ENCODE data around the gene ZFAND3. TPM values are rescaled to one million over a fixed set of nuclear protein-coding genes. Genes with fewer than 3 reads are reported as not detected.

Gene ZFAND3
- total RNA-seq, 1 experiment from 2014 or later: 47.2 TPM

- Histone ChIP-seq H3K4me1 (ENCODE audit: control insufficient read depth in 1 of 2, insufficient read depth in 2 of 2, low read length in 2 of 2) (no peaks in the 10 kb centered on the region), H3K4me2 (ENCODE audit: low read length) (no peak overlapping the region), H3K79me2 (ENCODE audit: insufficient read depth, low read length) (no peaks in the 10 kb centered on the region), H3K27me3 (ENCODE audit: insufficient read depth, low read length) (no peaks in the 10 kb centered on the region), H3K27ac (ENCODE audit: low read depth, low read length) (no peak overlapping the region), H3K9ac (ENCODE audit: low read length) (no peak overlapping the region), H3K9me2 (ENCODE audit: insufficient read depth) (no peaks in the 10 kb centered on the region), H3K36me3 (ENCODE audit: control insufficient read depth in 1 of 2, insufficient read depth in 2 of 2, low read length in 2 of 2) (no peaks in the 10 kb centered on the region), H2AFZ (ENCODE audit: low read depth, low read length, poor library complexity, severe bottlenecking) (no peak overlapping the region), H3K4me3 (replicated peaks in 1 of 2; ENCODE audit: low read depth in 1 of 2, low read length in 2 of 2) (no peak overlapping the region), H3K9me3 (ENCODE audit: control insufficient read depth in 1 of 2, insufficient read depth in 1 of 2, low read depth in 1 of 2, low read length in 2 of 2) (no peaks in the 10 kb centered on the region), H4K20me1 (ENCODE audit: insufficient read depth) (no peaks in the 10 kb centered on the region)
- ATAC-seq (no peak), DNase-seq (ENCODE audit: low read depth, low spot score) (no peak)
- ChIA-PET RAD21 (ENCODE audit: low non-redundant PET in 1 of 2, low total read pairs in 2 of 2, uncharacterized antibody in 2 of 2, unreplicated experiment in 2 of 2) (no interaction called here), CTCF (no interaction called here), POLR2A (no interaction called here)
- TF ChIP-seq TCF7L2 (IDR thresholded peaks at IDR 0.05; ENCODE audit: borderline replicate concordance, extremely low read depth, insufficient read depth, insufficient read length): no peak
- TF ChIP-seq REST (IDR thresholded peaks at IDR 0.05; ENCODE audit: low read depth): no peak
- TF ChIP-seq EGR1 (IDR thresholded peaks at IDR 0.05; ENCODE audit: low read depth): no peak
- no peak for TF ChIP-seq YY1 (IDR thresholded peaks at IDR 0.05; ENCODE audit: extremely low read depth, insufficient replicate concordance, low read depth, low read length)
- no peak for TF ChIP-seq SIN3A (IDR thresholded peaks at IDR 0.05; ENCODE audit: low read depth)
- no peak for TF ChIP-seq SP1 (IDR thresholded peaks at IDR 0.05; ENCODE audit: low read depth)
- no peak for TF ChIP-seq ATF3 (IDR thresholded peaks at IDR 0.05)
- TF ChIP-seq ZFX (IDR thresholded peaks at IDR 0.05): no peak
- no peak for TF ChIP-seq JUND (IDR thresholded peaks at IDR 0.05)
- no peak for TF ChIP-seq EZH2phosphoT487 (IDR thresholded peaks at IDR 0.05; ENCODE audit: borderline replicate concordance)
- TF ChIP-seq ZBTB33 (IDR thresholded peaks at IDR 0.05; ENCODE audit: extremely low read depth, insufficient replicate concordance, low read length): no peak
- TF ChIP-seq POLR2AphosphoS5 (IDR thresholded peaks at IDR 0.05; ENCODE audit: low read depth, low read length): no peak
- TF ChIP-seq MAX (IDR thresholded peaks at IDR 0.05): no peak
- TF ChIP-seq RAD21 (IDR thresholded peaks at IDR 0.05; ENCODE audit: low read depth): no peak
- TF ChIP-seq EZH2 (IDR thresholded peaks at IDR 0.05): no peak
- no peak for TF ChIP-seq CBX3 (IDR thresholded peaks at IDR 0.05; ENCODE audit: low read depth)
- no TSS peak for BruUV-seq (replicated peaks)
- intact Hi-C loops (cut with micrococcal nuclease): no loop called here
Observed at GRCh38 chr6:38151580-38152500, 332.3 kb downstream of the ZFAND3 start.
